ENCODE results near the gene ASIC1.
"Not testable (repeated sequence)": the region's sequence is repeated elsewhere in the genome, so short reads cannot be mapped to it uniquely, and the experiment has no call there.

The ASIC1 gene

DNA sequence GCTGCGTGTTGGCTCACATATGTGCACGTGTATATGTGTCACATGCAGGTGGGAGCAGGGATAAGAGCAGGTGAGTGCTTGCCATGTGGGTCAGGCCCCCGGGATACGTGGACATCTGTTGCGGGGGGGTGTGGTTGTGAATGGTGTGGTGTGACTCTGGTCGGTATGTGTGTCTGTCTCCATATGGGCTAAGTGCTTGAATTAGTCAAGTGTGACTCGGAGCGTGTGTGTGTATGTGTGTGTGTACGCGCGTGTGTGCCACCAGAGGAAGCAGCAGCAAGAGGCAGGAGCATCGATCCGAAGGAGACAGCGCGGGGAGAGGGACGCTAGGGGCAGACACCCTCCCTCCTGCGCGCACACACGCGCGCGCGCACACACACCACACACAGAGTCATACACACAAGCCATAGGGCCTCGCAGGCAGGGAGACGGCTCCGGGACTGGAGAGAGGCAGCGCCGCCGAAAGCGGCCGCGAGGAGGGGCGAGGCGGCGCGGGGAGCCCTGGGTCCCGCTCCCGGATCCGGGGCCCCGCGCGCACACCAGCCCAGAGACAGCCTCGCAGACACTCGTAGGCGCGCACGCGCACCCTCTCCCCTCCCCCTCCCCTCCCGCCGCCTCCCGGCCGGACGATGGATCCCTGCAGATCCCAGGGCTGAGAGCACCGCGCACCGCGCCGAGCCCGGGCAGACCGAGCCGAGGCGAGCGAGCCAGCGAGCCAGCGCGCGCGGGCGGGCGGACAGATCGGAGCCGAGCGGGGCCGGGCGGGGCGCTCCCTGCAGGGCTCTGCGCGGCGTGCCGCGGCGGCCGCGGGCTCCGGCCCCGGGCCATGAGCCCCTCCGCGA is at the start of gene ASIC1:
ASIC1 (plus strand) TSS at position 597 of the 842 bp plus-strand sequence. CDS start 1,171 bp downstream, outside the sequence.
- peak; percentile 78 for DNase-seq (ENCODE audit: low read depth)

DNA sequence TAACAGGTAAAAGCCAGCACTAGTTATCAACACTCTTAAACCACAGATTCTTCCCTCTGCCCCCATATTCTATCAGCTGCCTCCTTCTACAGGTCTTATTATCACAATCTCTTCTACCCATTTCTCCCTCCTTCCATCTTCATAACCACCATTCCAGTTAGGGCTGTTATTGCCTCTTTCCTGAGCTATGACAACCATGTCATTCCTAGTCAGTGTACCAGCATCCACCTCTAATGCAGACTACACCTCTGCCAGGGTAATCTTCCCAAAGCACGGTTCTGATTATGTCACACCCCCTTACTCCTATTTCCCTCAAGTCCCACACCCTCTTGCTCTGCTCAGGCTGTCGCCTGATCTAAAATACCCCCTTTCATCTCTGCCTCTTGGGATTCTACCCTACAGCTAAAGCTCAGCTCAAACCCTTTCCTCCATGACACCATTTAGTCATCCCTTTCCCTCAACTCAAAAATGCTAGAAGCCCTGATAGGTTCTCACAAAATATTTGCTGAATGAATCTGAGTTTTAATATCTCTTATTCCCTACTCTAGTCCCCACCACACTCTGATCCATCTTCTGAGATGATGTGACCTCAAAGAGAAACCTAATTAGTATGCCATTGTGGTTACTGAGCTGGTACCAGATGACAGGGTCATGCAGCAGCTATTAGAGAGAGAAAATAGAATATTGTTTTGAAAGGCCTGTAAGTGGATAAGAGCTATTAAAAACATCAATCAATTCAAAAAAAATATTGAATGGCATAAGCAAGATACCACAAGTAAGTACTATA is 43.8 kb upstream of the ASIC1 start:
- DNase-seq (ENCODE audit: low read depth), result peak; percentile 43

GRCh38 chr12:50014342-50014741 is 43.1 kb upstream of the ASIC1 start:
- DNase-seq (ENCODE audit: low read depth), result no peak

GRCh38 chr12:50016501-50017475 is 40.6 kb upstream of the ASIC1 start:
- peak; percentile 88 for DNase-seq (ENCODE audit: low read depth)

- peak; percentile 34 for DNase-seq (ENCODE audit: low read depth)
These were observed 39.8 kb upstream of the ASIC1 start for GRCh38 chr12:50017641-50018040.

DNA sequence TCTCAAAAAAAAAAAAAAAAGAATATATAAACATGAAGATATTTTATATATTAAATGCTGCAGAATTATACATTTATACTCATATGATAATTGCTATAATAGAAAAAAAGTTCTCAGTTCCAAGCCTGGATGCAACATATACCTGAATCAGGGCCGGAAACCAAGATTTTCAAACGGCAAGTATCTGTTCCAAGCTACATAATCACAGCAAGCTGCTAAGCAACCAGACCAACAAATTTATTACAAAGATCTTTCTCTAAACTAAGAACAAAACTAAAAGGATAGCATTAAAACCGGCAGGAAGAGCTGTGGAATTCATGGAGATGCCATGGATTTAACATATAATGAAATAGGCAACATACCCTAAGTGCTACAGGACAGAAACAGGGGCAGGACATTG is 39.2 kb upstream of the ASIC1 start:
- no peak for DNase-seq (ENCODE audit: low read depth)

DNA sequence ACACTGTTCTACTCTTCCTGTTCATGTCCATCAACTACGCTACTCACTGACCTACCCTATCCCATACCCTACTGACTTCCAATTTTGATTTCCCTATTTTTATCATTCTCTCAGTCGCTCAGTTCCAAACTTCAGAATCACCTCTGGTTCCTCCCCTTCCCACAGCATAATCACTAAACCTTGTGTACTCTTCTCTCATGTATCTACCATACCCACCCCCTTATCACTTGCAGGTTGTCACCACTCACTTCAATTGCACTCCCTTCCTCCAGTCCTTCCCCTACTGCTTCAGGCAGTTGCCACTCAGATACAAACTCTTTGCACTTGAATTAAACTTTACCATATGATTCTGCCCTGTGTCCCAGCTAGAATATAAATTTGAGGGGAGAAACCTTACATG is 38.4 kb upstream of the ASIC1 start:
- DNase-seq (ENCODE audit: low read depth), result no peak

GRCh38 chr12:50019524-50019923 is 37.9 kb upstream of the ASIC1 start:
- no peak for DNase-seq (ENCODE audit: low read depth)

DNA sequence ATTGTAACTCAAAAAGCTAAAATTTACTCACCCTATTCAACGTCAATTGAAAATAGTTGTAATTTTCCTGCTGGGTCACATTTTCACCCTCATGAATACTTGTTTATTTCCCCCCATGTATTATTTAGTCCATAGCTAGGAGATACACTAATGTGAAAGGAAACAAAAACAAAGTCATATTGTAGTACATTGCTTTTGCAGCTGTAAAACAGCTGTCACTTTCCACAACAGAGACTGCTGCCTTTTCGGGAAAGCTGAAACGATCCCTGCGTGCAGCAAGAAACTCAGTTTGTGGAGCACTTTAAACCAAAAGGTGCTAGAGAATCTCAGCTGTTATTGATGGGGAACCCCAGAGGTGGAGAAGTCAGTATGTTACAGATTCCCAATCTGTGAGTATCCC is 36.4 kb upstream of the ASIC1 start:
- DNase-seq (ENCODE audit: low read depth), result peak; percentile 24

- DNase-seq (ENCODE audit: low read depth), result no peak
These were observed 34.5 kb upstream of the ASIC1 start for GRCh38 chr12:50022903-50023302.

- no peak for DNase-seq (ENCODE audit: low read depth)
These were observed 33.2 kb upstream of the ASIC1 start for GRCh38 chr12:50024227-50024626.

DNA sequence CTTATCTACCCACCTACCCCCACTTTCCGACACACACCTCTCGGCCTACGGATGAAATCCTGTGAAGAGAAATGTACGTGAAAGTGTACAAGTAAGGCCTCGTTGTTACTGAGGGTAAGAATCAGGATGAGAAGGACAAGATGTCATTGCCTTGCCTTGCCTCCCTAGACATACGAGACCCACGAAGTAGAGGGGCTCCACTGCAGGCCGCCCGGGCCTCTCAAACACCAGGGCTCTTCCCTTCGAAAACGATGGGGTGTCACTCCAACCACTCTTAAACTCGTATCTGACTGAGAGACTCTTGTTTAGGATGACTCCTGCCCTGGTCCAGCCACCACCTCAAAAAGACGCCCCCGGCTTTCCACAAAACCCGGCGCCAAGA is 32.6 kb upstream of the ASIC1 start:
- peak; percentile 33 for DNase-seq (ENCODE audit: low read depth)

- peak; percentile 99 for DNase-seq (ENCODE audit: low read depth)
These were observed 32.0 kb upstream of the ASIC1 start, which contains the start of gene RACGAP1 for GRCh38 chr12:50025187-50026059. RACGAP1 (minus strand) TSS chr12:50025494; CDS start chr12:50016715, 8,779 bp downstream.

DNA sequence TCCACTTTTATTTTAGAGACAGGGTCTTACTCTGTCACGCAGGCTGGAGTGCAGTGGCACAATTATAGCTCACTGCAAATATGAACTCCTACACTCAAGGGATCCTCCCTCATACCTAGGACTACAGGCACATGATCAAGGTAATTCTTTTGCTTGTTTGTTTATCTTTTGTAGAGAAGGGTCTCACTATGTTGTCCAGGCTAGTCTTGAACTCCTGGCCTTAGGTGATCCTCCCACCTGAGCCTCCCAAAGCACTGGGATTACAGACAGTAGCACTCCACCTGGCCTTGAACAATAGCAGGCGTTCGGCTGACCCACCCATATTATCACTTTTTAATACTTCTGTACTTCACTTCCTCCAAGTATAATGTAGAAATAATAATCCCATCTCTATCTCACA is 30.7 kb upstream of the ASIC1 start:
- DNase-seq (ENCODE audit: low read depth), result no peak

GRCh38 chr12:50030449-50030848 is 26.9 kb upstream of the ASIC1 start:
- not testable (repeated sequence) for DNase-seq (ENCODE audit: low read depth)

GRCh38 chr12:50032515-50032853 is 24.9 kb upstream of the ASIC1 start:
- DNase-seq (ENCODE audit: low read depth), result no peak

DNA sequence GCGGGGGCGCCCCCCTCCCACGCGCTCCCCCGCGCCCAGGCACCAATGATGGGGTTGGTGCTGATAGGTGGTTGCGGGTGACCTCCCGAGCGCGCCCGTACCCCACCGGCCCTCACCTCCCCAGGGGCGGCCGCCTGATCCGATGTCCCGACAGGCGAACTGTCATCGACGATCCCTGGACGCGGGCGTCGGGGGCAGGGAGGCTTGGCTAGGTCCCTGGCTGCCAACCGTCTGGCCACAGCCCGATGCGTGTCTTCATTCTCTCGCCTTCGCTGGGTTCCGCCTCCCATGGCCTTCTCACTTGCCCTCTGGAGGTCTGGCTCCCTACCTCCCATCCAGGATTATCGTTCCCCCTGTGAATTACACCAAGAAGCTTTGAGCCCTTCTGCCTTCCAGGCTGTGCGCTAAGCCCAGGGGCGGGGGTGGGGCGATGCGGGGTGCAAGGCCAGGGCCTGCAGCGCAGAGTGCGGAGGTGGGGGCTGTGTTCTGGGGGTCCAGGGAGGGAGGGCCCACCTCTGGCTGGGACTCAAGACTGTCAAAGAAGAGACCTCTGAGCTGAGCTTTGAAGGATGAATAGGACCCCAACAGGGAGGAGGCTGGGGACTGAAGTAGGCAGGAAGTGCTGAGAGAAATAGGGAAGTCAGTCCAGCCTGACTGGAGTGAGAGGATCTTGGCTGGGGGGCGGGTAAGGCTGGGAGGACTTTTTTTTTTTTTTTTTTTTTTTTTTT is 24.4 kb upstream of the ASIC1 start:
- DNase-seq (ENCODE audit: low read depth), result no peak

- DNase-seq (ENCODE audit: low read depth), result no peak
These were observed 19.1 kb upstream of the ASIC1 start for GRCh38 chr12:50038336-50038735.

DNA sequence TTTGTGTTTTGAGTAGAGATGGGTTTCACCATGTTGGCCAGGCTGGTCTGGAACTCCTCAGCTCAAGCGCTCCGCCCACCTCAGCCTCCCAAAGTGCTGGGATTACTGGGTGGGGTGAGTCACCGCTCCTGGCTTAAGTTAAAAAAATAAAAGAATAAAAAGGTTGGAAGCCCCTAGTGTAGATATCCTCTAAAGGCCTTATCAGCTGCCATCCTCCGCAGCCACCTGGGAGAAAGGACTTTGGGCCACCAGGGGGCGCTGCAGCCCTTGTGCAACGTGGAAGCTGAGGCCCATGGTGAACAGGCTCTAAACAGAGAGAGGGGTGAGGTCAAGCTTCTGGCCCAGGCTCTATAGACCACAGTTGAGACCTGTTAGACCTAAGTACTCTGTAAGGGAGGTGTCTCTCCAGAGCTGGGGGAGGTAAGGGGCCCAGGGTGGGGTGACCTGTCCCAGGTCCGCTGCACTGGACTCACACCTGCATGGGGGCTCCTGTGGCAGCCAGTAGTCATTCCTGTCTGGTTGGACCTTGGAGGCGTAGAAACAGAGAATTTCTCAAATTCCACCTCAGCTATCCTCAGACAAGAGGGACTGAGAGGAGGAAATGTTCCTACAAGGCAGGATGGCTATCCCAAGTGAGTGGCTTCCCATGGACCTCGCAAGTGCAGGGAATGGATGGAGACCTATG is 18.1 kb upstream of the ASIC1 start:
- DNase-seq (ENCODE audit: low read depth), result peak; percentile 72

GRCh38 chr12:50040657-50041056 is 16.7 kb upstream of the ASIC1 start:
- DNase-seq (ENCODE audit: low read depth), result no peak
